Osteocyte (in vitro differentiated cells): Measurements from ENCODE around the gene MLLT11. TPM values are rescaled to one million over a fixed set of nuclear protein-coding genes. Genes with fewer than 3 reads are reported as not detected.

ENCODE experiments used
- DNase-seq: peaks from one replicate; pipeline ENCODE4 v3.0.0; 2021; ENCODE audit warnings: mixed read lengths; ENCODE audit not compliant: unreplicated experiment; ENCODE audit errors: extremely low spot score
- H3K27ac Mint-ChIP-seq: one replicate; pipeline ENCODE4 v1.8.0; 2021; ENCODE audit warnings: mild to moderate bottlenecking, mixed read lengths; ENCODE audit not compliant: unreplicated experiment
- H3K27me3 Mint-ChIP-seq: one replicate; pipeline ENCODE4 v1.8.0; 2021; ENCODE audit warnings: mixed read lengths; ENCODE audit not compliant: unreplicated experiment
- H3K36me3 Mint-ChIP-seq: one replicate; pipeline ENCODE4 v1.8.0; 2021; ENCODE audit warnings: mixed read lengths; ENCODE audit not compliant: unreplicated experiment
- H3K4me1 Mint-ChIP-seq: one replicate; pipeline ENCODE4 v1.8.0; 2021; ENCODE audit warnings: mixed read lengths; ENCODE audit not compliant: unreplicated experiment
- H3K4me3 Mint-ChIP-seq: one replicate; pipeline ENCODE4 v1.8.0; 2021; ENCODE audit warnings: mild to moderate bottlenecking, moderate library complexity, mixed read lengths; ENCODE audit not compliant: unreplicated experiment
- H3K9me3 Mint-ChIP-seq: one replicate; pipeline ENCODE4 v1.8.0; 2021; ENCODE audit warnings: mixed read lengths; ENCODE audit not compliant: unreplicated experiment
- CTCF ChIP-seq: fragments of 200-600 bp; sonication (generic); IDR thresholded peaks from 2 replicates; pipeline ENCODE4 v1.5.0; 2021; ENCODE audit warnings: antibody characterized with exemption, mild to moderate bottlenecking, moderate library complexity
- total RNA-seq: library from RNA; stranded (reverse); gene quantifications from 2 replicates; pipeline ENCODE4 v1.2.1, GENCODE V29; 2021

The MLLT11 gene
- total RNA-seq, 1 donor from 2014 or later: 22.1 TPM

DNA sequence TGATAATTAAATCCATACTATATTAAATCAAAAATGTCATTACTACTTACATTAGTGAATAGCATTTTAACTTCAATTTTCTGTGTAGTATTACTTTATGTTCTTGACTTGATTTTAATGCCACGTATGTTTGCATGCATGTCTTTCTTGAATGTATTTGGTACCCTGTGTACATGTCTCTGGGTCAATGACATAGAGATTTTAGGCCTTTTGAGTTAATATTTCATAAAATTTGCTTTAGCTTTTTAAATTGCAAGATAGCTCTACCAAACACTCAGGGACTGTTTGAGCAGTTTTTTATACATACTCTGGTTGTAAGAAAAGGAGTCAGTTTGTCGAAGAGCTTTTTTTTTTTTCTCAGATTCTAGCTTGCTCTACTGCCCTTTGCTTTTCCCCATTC is 1.5 kb downstream of the MLLT11 start:
- Mint-ChIP-seq H3K9me3 (no peaks in the 10 kb centered on the region), H3K27me3 (no peaks in the 10 kb centered on the region), H3K4me1 (peaks cover 53% of the 10 kb centered on the region), H3K4me3 (peak overlapping the region; percentile 83), H3K36me3 (peaks cover 12% of the 10 kb centered on the region), H3K27ac (peak overlapping the region; percentile 88)
- TF ChIP-seq CTCF: no peak
- no peak for DNase-seq

DNA sequence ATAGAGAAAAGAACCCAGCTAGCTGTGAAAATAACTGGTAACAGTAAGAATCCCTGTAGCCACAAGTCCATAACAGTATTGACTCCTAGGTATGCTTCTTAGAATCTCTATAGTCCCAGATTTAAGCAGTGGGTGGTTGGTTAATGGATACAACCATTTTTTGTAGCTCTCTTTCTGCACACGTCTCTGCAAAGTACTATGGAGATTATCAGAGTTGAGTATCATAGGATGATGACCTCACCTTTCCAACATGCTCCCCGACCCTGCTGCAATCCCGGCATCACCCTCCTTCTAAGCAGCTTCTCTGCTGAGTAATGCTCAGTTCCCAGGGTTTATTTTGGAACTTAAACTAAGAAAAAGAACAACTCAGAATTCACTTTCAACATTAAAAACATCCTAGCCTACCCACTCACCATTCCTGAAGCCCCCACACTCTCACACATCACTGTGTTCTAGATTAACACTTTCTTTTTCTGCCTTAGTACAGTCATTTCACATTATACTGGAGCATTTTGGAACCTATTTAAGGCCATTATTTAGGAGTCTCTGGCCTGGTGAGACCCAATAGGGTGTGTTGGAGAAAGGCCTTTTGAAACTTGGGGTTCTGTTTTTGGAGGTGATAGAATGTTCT is 2.7 kb downstream of the MLLT11 start:
- Mint-ChIP-seq H3K27me3 (no peaks in the 10 kb centered on the region), H3K36me3 (peaks cover 4% of the 10 kb centered on the region), H3K9me3 (no peaks in the 10 kb centered on the region), H3K4me1 (peaks cover 42% of the 10 kb centered on the region), H3K27ac (peak overlapping the region; percentile 78), H3K4me3 (peak overlapping the region; percentile 83)
- TF ChIP-seq CTCF: no peak
- DNase-seq: no peak

DNA sequence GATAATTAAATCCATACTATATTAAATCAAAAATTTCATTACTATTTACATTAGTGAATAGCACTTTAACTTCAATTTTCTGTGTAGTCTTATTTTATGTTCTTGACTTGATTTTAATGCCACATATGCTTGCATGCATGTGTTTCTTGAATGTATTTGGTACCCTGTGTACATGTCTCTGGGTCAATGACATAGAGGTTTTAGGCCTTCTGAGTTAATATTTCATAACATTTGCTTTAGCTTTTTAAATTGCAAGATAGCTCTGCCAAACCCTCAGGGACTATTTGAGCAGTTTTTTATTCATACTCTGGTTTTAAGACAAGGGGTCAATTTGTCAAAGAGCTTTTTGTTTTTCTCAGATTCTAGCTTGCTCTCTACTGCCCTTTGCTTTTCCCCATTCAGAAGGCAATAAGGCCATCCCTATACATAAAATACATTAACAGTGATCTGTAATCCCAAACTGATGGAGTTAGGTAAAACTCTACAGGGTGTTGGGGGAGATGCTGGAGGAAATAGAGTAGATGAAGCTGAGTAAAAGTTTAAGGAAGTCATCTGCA is 5.0 kb downstream of the MLLT11 start:
- Mint-ChIP-seq H3K36me3 (peaks cover 12% of the 10 kb centered on the region), H3K27ac (peak overlapping the region; percentile 58), H3K4me3 (no peak overlapping the region)

DNA sequence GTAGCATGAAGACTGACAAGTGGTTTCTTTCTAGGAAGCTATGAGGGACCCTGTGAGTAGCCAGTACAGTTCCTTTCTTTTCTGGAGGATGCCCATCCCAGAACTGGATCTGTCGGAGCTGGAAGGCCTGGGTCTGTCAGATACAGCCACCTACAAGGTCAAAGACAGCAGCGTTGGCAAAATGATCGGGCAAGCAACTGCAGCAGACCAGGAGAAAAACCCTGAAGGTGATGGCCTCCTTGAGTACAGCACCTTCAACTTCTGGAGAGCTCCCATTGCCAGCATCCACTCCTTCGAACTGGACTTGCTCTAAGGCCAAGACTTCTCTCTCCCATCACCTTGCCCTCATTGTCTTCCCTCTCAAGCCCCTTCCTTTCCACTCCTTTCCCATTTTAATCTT is 7.0 kb downstream of the MLLT11 start:
- Mint-ChIP-seq H3K4me1 (peaks cover 30% of the 10 kb centered on the region), H3K27ac (no peak overlapping the region), H3K4me3 (no peak overlapping the region), H3K36me3 (peaks cover 12% of the 10 kb centered on the region), H3K27me3 (no peaks in the 10 kb centered on the region), H3K9me3 (no peaks in the 10 kb centered on the region)
- TF ChIP-seq CTCF: no peak
- no peak for DNase-seq

More for the DNA sequence above, 5.0 kb downstream of the MLLT11 start:
- Mint-ChIP-seq H3K9me3 (no peaks in the 10 kb centered on the region), H3K27me3 (no peaks in the 10 kb centered on the region), H3K4me1 (peaks cover 37% of the 10 kb centered on the region)
- no peak for DNase-seq
- TF ChIP-seq CTCF: no peak

DNA sequence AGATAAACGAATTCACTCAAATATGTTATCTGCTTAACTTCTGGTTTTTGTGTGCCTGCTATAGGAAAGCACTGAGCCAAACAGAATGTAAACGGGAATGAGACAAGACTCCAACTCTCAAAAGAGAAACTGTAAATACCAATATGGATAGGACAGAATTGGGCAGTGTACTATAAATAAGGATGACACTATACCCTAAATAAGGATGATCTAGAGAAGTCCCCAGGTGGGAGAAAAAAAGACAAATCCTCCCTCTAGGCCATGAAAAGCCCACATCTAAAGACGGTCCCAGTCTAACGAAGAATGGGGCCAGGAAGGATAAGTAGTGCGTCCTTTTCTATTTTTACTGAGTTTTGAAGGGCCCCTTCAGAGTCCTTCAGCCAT is 8.9 kb downstream of the MLLT11 start:
- peak overlapping the region; percentile 44 for H3K27ac Mint-ChIP-seq
- no peaks in the 10 kb centered on the region for H3K9me3 Mint-ChIP-seq
- H3K27me3 Mint-ChIP-seq: no peaks in the 10 kb centered on the region
- peak overlapping the region; percentile 23 for H3K4me3 Mint-ChIP-seq
- peaks cover 14% of the 10 kb centered on the region for H3K36me3 Mint-ChIP-seq
- no peak for DNase-seq
- TF ChIP-seq CTCF: no peak
- H3K4me1 Mint-ChIP-seq: peaks cover 25% of the 10 kb centered on the region
